HEK293 (cell line): ENCODE measurements around the gene DENND1A.
"Not testable (repeated sequence)": the region's sequence is repeated elsewhere in the genome, so short reads cannot be mapped to it uniquely, and the experiment has no call there.

Experiments used
- CTCF ChIA-PET: fragments of 350-600 bp; formaldehyde crosslinking; extraction: SDS; loops from one replicate; lab custom pipeline; 2021; ENCODE audit warnings: antibody characterized with exemption; lab: Yijun Ruan, JAX
- POLR2A ChIA-PET: fragments of 300-600 bp; formaldehyde crosslinking; extraction: SDS; loops from one replicate; lab custom pipeline; 2020; ENCODE audit warnings: antibody characterized with exemption, inconsistent platforms; lab: Yijun Ruan, JAX
- H3K27ac ChIP-seq: fragments of 200-500 bp; sonication (Bioruptor generic); 2 replicates; pipeline ENCODE4 v1.5.1; 2014; ENCODE audit warnings: low read depth, low read length, control low read depth, inconsistent platforms; ENCODE audit errors: extremely low read depth
- H3K36me3 ChIP-seq, 2 experiments: fragments of 200-500 bp in 1 of 2; sonication (Bioruptor generic) in 1 of 2; 1 replicate in 1 of 2; 2 replicates in 1 of 2; pipeline ENCODE4 v1.5.1; 2014 to 2017; ENCODE audit warnings: inconsistent platforms in 2 of 2, low read length in 2 of 2; ENCODE audit not compliant: control insufficient read depth in 2 of 2, insufficient read depth in 1 of 2
- H3K4me1 ChIP-seq: fragments of 200-500 bp; sonication (Bioruptor generic); 2 replicates; pipeline ENCODE4 v1.5.1; 2014; ENCODE audit warnings: mild to moderate bottlenecking, low read length, inconsistent platforms; ENCODE audit not compliant: control insufficient read depth, insufficient read depth
- H3K4me3 ChIP-seq: 2 replicates; pipeline ENCODE4 v1.5.1; 2011; ENCODE audit warnings: low read depth, mild to moderate bottlenecking, control low read depth, low read length, moderate library complexity
- H3K9me3 ChIP-seq: fragments of 200-500 bp; sonication (Bioruptor generic); 2 replicates; pipeline ENCODE4 v1.5.1; 2014; ENCODE audit warnings: low read depth, low read length, inconsistent platforms; ENCODE audit not compliant: control insufficient read depth, insufficient read depth
- PRDM4 ChIP-seq: fragments of 450-650 bp; formaldehyde crosslinking; IDR thresholded peaks from 2 replicates; pipeline ENCODE4 v1.5.1; 2017; ENCODE audit warnings: missing biosample characterization, missing genetic modification characterization
- SP2 ChIP-seq: fragments of 450-650 bp; formaldehyde crosslinking; IDR thresholded peaks from 2 replicates; pipeline ENCODE4 v1.5.1; 2016; ENCODE audit warnings: missing biosample characterization, missing genetic modification characterization
- TRIM28 ChIP-seq: IDR thresholded peaks from 2 replicates; pipeline ENCODE4 v1.6.1; 2011; ENCODE audit warnings: low read length, control low read depth, borderline replicate concordance
- ZBTB7A ChIP-seq: fragments of 450-650 bp; formaldehyde crosslinking; IDR thresholded peaks from 2 replicates; pipeline ENCODE4 v1.5.1; 2016; ENCODE audit warnings: low read depth, missing biosample characterization, missing genetic modification characterization
- ZIC2 ChIP-seq: fragments of 450-650 bp; formaldehyde crosslinking; IDR thresholded peaks from 2 replicates; pipeline ENCODE4 v1.5.1; 2016; ENCODE audit warnings: missing biosample characterization, missing genetic modification characterization
- ZNF16 ChIP-seq: fragments of 450-650 bp; formaldehyde crosslinking; IDR thresholded peaks from 2 replicates; pipeline ENCODE4 v1.5.1; 2016; ENCODE audit warnings: low read depth, missing biosample characterization, missing genetic modification characterization
- ZNF26 ChIP-seq: fragments of 450-650 bp; formaldehyde crosslinking; IDR thresholded peaks from 2 replicates; pipeline ENCODE4 v1.5.1; 2016; ENCODE audit warnings: missing biosample characterization, missing genetic modification characterization
- ZNF311 ChIP-seq: fragments of 450-650 bp; formaldehyde crosslinking; IDR thresholded peaks from 2 replicates; pipeline ENCODE4 v1.5.1; 2017; ENCODE audit warnings: missing biosample characterization, missing genetic modification characterization, borderline replicate concordance
- ZNF324 ChIP-seq: fragments of 450-650 bp; formaldehyde crosslinking; IDR thresholded peaks from 2 replicates; pipeline ENCODE4 v1.5.1; 2016; ENCODE audit warnings: missing biosample characterization, missing genetic modification characterization
- ZNF354C ChIP-seq: fragments of 450-650 bp; formaldehyde crosslinking; IDR thresholded peaks from 2 replicates; pipeline ENCODE4 v1.5.1; 2016; ENCODE audit warnings: missing biosample characterization, missing genetic modification characterization, low read depth, borderline replicate concordance
- ZNF510 ChIP-seq: fragments of 450-650 bp; formaldehyde crosslinking; IDR thresholded peaks from 2 replicates; pipeline ENCODE4 v1.5.1; 2018; ENCODE audit warnings: mild to moderate bottlenecking, missing genetic modification characterization, missing biosample characterization; ENCODE audit not compliant: insufficient replicate concordance
- ZNF530 ChIP-seq: fragments of 450-650 bp; formaldehyde crosslinking; IDR thresholded peaks from 2 replicates; pipeline ENCODE4 v1.5.1; 2016; ENCODE audit warnings: low read depth, missing biosample characterization, missing genetic modification characterization
- ZNF558 ChIP-seq: fragments of 450-650 bp; formaldehyde crosslinking; IDR thresholded peaks from 2 replicates; pipeline ENCODE4 v1.5.1; 2016; ENCODE audit warnings: missing biosample characterization, missing genetic modification characterization
- ZNF701 ChIP-seq: fragments of 450-650 bp; formaldehyde crosslinking; IDR thresholded peaks from 2 replicates; pipeline ENCODE4 v1.5.1; 2016; ENCODE audit warnings: missing biosample characterization, missing genetic modification characterization
- ZNF704 ChIP-seq: fragments of 450-650 bp; formaldehyde crosslinking; IDR thresholded peaks from 2 replicates; pipeline ENCODE4 v1.5.1; 2016; ENCODE audit warnings: missing biosample characterization, missing genetic modification characterization
- ZXDB ChIP-seq: fragments of 450-650 bp; formaldehyde crosslinking; IDR thresholded peaks from 2 replicates; pipeline ENCODE4 v1.5.1; 2016; ENCODE audit warnings: missing biosample characterization, missing genetic modification characterization
- TF ChIP-seq, protein P1 (sequence below): fragments of 450-650 bp; formaldehyde crosslinking; IDR thresholded peaks from 2 replicates; pipeline ENCODE4 v1.5.1; 2016; ENCODE audit warnings: missing biosample characterization, missing genetic modification characterization, borderline replicate concordance
- TF ChIP-seq, protein P2 (sequence below): fragments of 450-650 bp; formaldehyde crosslinking; IDR thresholded peaks from 2 replicates; pipeline ENCODE4 v1.5.1; 2016; ENCODE audit warnings: missing biosample characterization, missing genetic modification characterization

DENND1A gene

GRCh38 chr9:123735376-123735775 is 194.6 kb downstream of the DENND1A start:
- CTCF ChIA-PET, result interaction anchor here (1.5 kb wide), 1 partner anchor 306 kb away, joined by 5 read pairs; no protein-coding TSS in a partner anchor
- POLR2A ChIA-PET, result no interaction called here

DNA sequence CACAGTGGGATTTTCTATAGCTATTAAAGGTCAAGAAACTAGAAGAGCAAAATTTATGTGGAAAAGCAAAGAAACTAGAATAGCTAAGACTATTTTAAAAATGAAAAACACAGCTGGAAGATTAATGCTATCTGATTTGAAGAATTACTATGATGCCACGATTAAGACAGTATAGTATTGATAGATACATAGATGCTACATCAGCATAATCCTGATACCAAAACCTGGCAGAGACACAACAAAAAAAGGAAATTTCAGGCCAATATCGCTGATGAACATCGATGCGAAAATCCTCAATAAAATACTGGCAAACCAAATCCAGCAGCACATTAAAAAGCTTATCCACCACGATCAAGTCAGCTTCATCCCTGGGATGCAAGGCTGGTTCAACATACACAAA is 201.4 kb downstream of the DENND1A start:
- H3K36me3 ChIP-seq, POLR2A ChIA-PET, H3K9me3 ChIP-seq, H3K4me1 ChIP-seq, H3K27ac ChIP-seq, H3K4me3 ChIP-seq: not testable (repeated sequence)
- CTCF ChIA-PET, result interaction anchor here (1.0 kb wide), 1 partner anchor 312 kb away, joined by 4 read pairs; no protein-coding TSS in a partner anchor

More at GRCh38 chr9:123735376-123735775, 194.6 kb downstream of the DENND1A start:
- no peak overlapping the region for H3K4me3 ChIP-seq
- H3K27ac ChIP-seq, result no peak overlapping the region
- no peaks in the 10 kb centered on the region for H3K36me3 ChIP-seq
- H3K9me3 ChIP-seq, result no peaks in the 10 kb centered on the region
- peaks cover 4% of the 10 kb centered on the region; the same call in 1 of the 2 replicates for H3K4me1 ChIP-seq
- TF ChIP-seq ZNF311 (no peak), ZNF354C (no peak), ZXDB (tag by site-specific recombination) (no peak), ZBTB7A (tag by site-specific recombination) (no peak), ZNF324 (tag by site-specific recombination) (no peak), ZNF558 (tag by site-specific recombination) (no peak), ZNF701 (no peak), PRDM4 (tag by site-specific recombination) (no peak), ZNF16 (tag by site-specific recombination) (no peak), ZNF26 (tag by site-specific recombination) (no peak), ZNF530 (tag by site-specific recombination) (no peak), SP2 (tag by site-specific recombination) (no peak), TRIM28 (no peak), ZIC2 (tag by site-specific recombination) (no peak), ZNF510 (no peak), ZNF704 (tag by site-specific recombination) (no peak)
- TF ChIP-seq, protein P1, sequence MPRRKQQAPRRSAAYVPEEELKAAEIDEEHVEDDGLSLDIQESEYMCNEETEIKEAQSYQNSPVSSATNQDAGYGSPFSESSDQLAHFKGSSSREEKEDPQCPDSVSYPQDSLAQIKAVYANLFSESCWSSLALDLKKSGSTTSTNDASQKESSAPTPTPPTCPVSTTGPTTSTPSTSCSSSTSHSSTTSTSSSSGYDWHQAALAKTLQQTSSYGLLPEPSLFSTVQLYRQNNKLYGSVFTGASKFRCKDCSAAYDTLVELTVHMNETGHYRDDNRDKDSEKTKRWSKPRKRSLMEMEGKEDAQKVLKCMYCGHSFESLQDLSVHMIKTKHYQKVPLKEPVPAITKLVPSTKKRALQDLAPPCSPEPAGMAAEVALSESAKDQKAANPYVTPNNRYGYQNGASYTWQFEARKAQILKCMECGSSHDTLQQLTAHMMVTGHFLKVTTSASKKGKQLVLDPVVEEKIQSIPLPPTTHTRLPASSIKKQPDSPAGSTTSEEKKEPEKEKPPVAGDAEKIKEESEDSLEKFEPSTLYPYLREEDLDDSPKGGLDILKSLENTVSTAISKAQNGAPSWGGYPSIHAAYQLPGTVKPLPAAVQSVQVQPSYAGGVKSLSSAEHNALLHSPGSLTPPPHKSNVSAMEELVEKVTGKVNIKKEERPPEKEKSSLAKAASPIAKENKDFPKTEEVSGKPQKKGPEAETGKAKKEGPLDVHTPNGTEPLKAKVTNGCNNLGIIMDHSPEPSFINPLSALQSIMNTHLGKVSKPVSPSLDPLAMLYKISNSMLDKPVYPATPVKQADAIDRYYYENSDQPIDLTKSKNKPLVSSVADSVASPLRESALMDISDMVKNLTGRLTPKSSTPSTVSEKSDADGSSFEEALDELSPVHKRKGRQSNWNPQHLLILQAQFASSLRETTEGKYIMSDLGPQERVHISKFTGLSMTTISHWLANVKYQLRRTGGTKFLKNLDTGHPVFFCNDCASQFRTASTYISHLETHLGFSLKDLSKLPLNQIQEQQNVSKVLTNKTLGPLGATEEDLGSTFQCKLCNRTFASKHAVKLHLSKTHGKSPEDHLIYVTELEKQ (tag by site-specific recombination), result no peak
- TF ChIP-seq, protein P2, sequence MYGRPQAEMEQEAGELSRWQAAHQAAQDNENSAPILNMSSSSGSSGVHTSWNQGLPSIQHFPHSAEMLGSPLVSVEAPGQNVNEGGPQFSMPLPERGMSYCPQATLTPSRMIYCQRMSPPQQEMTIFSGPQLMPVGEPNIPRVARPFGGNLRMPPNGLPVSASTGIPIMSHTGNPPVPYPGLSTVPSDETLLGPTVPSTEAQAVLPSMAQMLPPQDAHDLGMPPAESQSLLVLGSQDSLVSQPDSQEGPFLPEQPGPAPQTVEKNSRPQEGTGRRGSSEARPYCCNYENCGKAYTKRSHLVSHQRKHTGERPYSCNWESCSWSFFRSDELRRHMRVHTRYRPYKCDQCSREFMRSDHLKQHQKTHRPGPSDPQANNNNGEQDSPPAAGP (tag by site-specific recombination), result no peak
